ENCODE measurements around the gene TAS2R38.

DNA sequence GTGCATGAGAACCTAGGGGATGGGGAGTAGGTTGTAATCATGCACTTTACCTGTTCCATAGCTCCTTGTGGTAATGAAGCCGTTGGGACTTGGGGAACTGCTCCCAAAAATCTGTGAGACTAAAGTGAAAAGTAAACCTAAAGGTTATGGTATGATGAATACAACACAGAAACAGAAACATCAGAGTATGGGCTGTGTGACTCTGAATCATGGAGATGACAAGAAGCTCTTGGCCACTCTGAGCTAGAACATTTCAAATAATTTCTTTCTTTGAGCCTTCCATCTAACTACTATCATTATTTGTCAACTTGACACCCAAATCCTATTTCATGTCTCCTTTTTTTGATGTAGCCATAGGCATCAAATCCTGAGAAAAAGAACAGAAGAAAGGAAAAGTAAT lies 29.7 kb downstream of the TAS2R38 start:
- TF ChIP-seq POLR2A (IDR thresholded peaks at IDR 0.05) (no peak), POLR2AphosphoS5 (IDR thresholded peaks at IDR 0.05) (no peak)
- TF ChIP-seq, protein P1, sequence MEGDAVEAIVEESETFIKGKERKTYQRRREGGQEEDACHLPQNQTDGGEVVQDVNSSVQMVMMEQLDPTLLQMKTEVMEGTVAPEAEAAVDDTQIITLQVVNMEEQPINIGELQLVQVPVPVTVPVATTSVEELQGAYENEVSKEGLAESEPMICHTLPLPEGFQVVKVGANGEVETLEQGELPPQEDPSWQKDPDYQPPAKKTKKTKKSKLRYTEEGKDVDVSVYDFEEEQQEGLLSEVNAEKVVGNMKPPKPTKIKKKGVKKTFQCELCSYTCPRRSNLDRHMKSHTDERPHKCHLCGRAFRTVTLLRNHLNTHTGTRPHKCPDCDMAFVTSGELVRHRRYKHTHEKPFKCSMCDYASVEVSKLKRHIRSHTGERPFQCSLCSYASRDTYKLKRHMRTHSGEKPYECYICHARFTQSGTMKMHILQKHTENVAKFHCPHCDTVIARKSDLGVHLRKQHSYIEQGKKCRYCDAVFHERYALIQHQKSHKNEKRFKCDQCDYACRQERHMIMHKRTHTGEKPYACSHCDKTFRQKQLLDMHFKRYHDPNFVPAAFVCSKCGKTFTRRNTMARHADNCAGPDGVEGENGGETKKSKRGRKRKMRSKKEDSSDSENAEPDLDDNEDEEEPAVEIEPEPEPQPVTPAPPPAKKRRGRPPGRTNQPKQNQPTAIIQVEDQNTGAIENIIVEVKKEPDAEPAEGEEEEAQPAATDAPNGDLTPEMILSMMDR (IDR thresholded peaks at IDR 0.05) = no peak
